Measurements from ENCODE around the gene SLC18A3. TPM values are rescaled to one million over a fixed set of nuclear protein-coding genes. Genes with fewer than 3 reads are reported as not detected.

Gene SLC18A3
- total RNA-seq, 1 experiment from 2014 or later: not detected

DNA sequence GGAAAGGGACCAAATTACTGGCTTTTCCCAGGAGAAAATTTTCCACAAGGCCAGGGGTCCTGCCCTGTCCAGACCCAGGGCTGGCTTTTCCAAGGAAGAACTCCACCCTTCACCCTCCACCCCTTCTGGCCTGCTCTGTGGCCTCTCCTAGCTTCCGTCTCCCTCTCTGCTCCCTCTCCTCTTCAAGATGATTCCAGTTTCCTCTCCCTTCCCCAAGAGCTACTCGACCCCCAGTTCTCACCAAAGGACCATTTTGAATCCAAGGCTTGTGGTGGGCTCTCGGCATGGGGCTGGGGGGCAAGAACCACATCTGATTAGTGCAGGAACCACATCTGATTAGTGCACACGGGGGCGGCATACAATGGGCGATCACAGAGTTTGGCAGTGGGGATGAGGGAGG is 11.5 kb downstream of the SLC18A3 start:
- Histone ChIP-seq H3K56ac (ENCODE audit: insufficient read length, low read depth, low read length) (no peak overlapping the region), H2AK5ac (ENCODE audit: insufficient read length, low read length) (no peak overlapping the region), H3K18ac (ENCODE audit: insufficient read length, low read depth, low read length) (no peak overlapping the region), H3K4me2 (ENCODE audit: insufficient read depth, insufficient read length, low read length) (no peak overlapping the region), H4K20me1 (ENCODE audit: control insufficient read depth, insufficient read depth, insufficient read length) (no peaks in the 10 kb centered on the region), H3K4me1 (ENCODE audit: insufficient read depth, low read length) (no peaks in the 10 kb centered on the region), H4K91ac (ENCODE audit: insufficient read length, low read depth, low read length) (no peak overlapping the region), H3K79me1 (ENCODE audit: insufficient read depth, low read depth, low read length, poor library complexity, severe bottlenecking) (no peaks in the 10 kb centered on the region), H2AFZ (ENCODE audit: low read length) (no peak overlapping the region), H3K4ac (ENCODE audit: low read depth, low read length) (no peak overlapping the region), H2BK12ac (ENCODE audit: insufficient read length, low read depth, low read length) (no peak overlapping the region), H3K9ac (ENCODE audit: extremely low read depth, insufficient read length, low read length) (no peak overlapping the region), H3K23ac (ENCODE audit: insufficient read length, low read depth, low read length) (no peak overlapping the region), H3T11ph (ENCODE audit: low read length) (no peak overlapping the region), H3K79me2 (ENCODE audit: insufficient read depth, low read length) (no peaks in the 10 kb centered on the region), H3K9me3 (ENCODE audit: control insufficient read depth, low read depth, low read length) (no peaks in the 10 kb centered on the region), H2BK15ac (ENCODE audit: low read depth, low read length) (no peak overlapping the region), H2BK120ac (ENCODE audit: low read depth, low read length, poor library complexity, severe bottlenecking) (no peak overlapping the region), H2BK5ac (ENCODE audit: insufficient read length, low read length) (no peak overlapping the region), H4K5ac (ENCODE audit: insufficient read length, low read depth, low read length) (no peak overlapping the region), H3K14ac (ENCODE audit: insufficient read depth, low read length) (no peak overlapping the region), H3K27me3 (ENCODE audit: insufficient read depth, low read length) (peaks cover 8% of the 10 kb centered on the region; the same call in 1 of the 2 replicates), H3K23me2 (ENCODE audit: insufficient read length, low read depth, low read length, poor library complexity, severe bottlenecking) (no peaks in the 10 kb centered on the region), H3K27ac (ENCODE audit: insufficient read length, low read depth, low read length) (no peak overlapping the region), H2BK20ac (ENCODE audit: low read depth, low read length, poor library complexity, severe bottlenecking) (no peak overlapping the region), H4K8ac (replicated peaks; ENCODE audit: insufficient read length, low read depth, low read length) (no peak overlapping the region)
- H3K9me3 Mint-ChIP-seq: no peaks in the 10 kb centered on the region
- no peak overlapping the region for H3K27ac Mint-ChIP-seq
- WGBS (ENCODE audit: extremely low coverage, insufficient read length, low lambda C conversion rate): no CpG with 5 or more reads among the region's 6 CpGs
- no peak overlapping the region for H3K4me3 Mint-ChIP-seq
- peaks cover 2 to 12% of the 10 kb centered on the region in 2 experiments; a peak in 3 of 4 replicates for H3K4me1 Mint-ChIP-seq
- no peak for DNase-seq
- no peaks in the 10 kb centered on the region for H3K36me3 Mint-ChIP-seq (ENCODE audit: insufficient read depth in 1 of 3, low read depth in 3 of 3)
- no peak for TF ChIP-seq CTCF (conservative IDR thresholded peaks at IDR 0.05)
- peaks cover 82% of the 10 kb centered on the region for H3K27me3 Mint-ChIP-seq (ENCODE audit: low read depth)

Data from H9 (cell line).